Natural killer cell (primary cell): ENCODE data around the gene WBP2. TPM values are rescaled to one million over a fixed set of nuclear protein-coding genes. Genes with fewer than 3 reads are reported as not detected.

ENCODE experiments used
- ATAC-seq, 3 donors: fragments of 150-1000 bp in 2 of 3; fragments of 200-7000 bp in 1 of 3; cut with Tn5 transposase; 1 replicate in 1 of 3; 2 replicates in 2 of 3; pipeline ENCODE4 v1.10.0; 2021; ENCODE audit warnings: mild to moderate bottlenecking in 2 of 3, moderate library complexity in 2 of 3
- DNase-seq, 2 donors: peaks; one replicate each; pipeline versions ENCODE4 v3.0.0 to v3.0.0-alpha.2; 2013 to 2021; ENCODE audit warnings: mixed read lengths in 1 of 2
- H3K27ac ChIP-seq: one replicate; pipeline ENCODE4 v1.5.1; 2013; ENCODE audit warnings: mild to moderate bottlenecking, low read length
- H3K27me3 ChIP-seq: one replicate; pipeline ENCODE4 v1.6.1; 2013; ENCODE audit warnings: low read length; ENCODE audit not compliant: control insufficient read depth, insufficient read depth
- H3K36me3 ChIP-seq: one replicate; pipeline ENCODE4 v1.6.1; 2013; ENCODE audit warnings: low read length; ENCODE audit not compliant: control insufficient read depth, insufficient read depth
- H3K4me1 ChIP-seq: one replicate; pipeline ENCODE4 v1.6.1; 2013; ENCODE audit warnings: low read length; ENCODE audit not compliant: control insufficient read depth, insufficient read depth
- H3K4me3 ChIP-seq: one replicate; pipeline ENCODE4 v1.5.1; 2013; ENCODE audit warnings: low read length
- H3K9me3 ChIP-seq: one replicate; pipeline ENCODE4 v1.6.1; 2013; ENCODE audit warnings: low read length; ENCODE audit not compliant: control insufficient read depth, insufficient read depth
- H3K27ac Mint-ChIP-seq, 2 donors: one replicate each; pipeline ENCODE4 v1.8.0; 2022; ENCODE audit warnings: mild to moderate bottlenecking in 2 of 2, mixed read lengths in 2 of 2, moderate library complexity in 1 of 2
- H3K27me3 Mint-ChIP-seq, 2 donors: one replicate each; pipeline ENCODE4 v1.8.0; 2022; ENCODE audit warnings: low read depth in 2 of 2, mixed read lengths in 2 of 2
- H3K36me3 Mint-ChIP-seq: one replicate; pipeline ENCODE4 v1.8.0; 2022; ENCODE audit warnings: mixed read lengths
- H3K4me1 Mint-ChIP-seq, 2 donors: one replicate each; pipeline ENCODE4 v1.8.0; 2022; ENCODE audit warnings: mixed read lengths in 2 of 2
- H3K4me3 Mint-ChIP-seq: one replicate; pipeline ENCODE4 v1.8.0; 2022; ENCODE audit warnings: mild to moderate bottlenecking, moderate library complexity, mixed read lengths
- H3K9me3 Mint-ChIP-seq, 2 donors: one replicate each; pipeline ENCODE4 v1.8.0; 2022; ENCODE audit warnings: mixed read lengths in 2 of 2
- WGBS: methylation state at CpG from one replicate; pipeline ENCODE4 v1.1.7; 2013; ENCODE audit warnings: missing lambda C conversion rate; ENCODE audit not compliant: insufficient coverage; 5-methylcytosine and 5-hydroxymethylcytosine counted together
- intact Hi-C: fragments of 100-400 bp; cut with micrococcal nuclease; formaldehyde crosslinking; loops from one replicate; pipeline ENCODE4 v1.14.2; 2022
- total RNA-seq, 4 donors: library from RNA; stranded (reverse); fragments of 120-200 nt in 1 of 4; gene quantifications; one replicate each; pipeline versions ENCODE4 v1.2.3 to v1.2.4, GENCODE V29; 2013 to 2022
- TF ChIP-seq, protein P1 (sequence below): fragments of 200-600 bp; IDR thresholded peaks from one replicate; pipeline ENCODE4 v1.8.0; 2022; ENCODE audit warnings: antibody characterized with exemption

WBP2 gene
- total RNA-seq, 3 donors from 2014 or later (not counting 1 experiment from before 2014, with no cell fraction given) = 81.1 to 106 (median 95.2) TPM

GRCh38 chr17:75898791-75899190 is 43.7 kb upstream of the WBP2 start:
- no peak overlapping the region for H3K27ac ChIP-seq
- Mint-ChIP-seq H3K36me3 (no peaks in the 10 kb centered on the region), H3K27ac (no peak overlapping the region), H3K4me3 (peak overlapping the region; percentile 25), H3K27me3 (no peaks in the 10 kb centered on the region), H3K4me1 (peaks cover 21 to 22% of the 10 kb centered on the region in 2 donors), H3K9me3 (no peaks in the 10 kb centered on the region)
- DNase-seq = no peak
- no peaks in the 10 kb centered on the region for H3K27me3 ChIP-seq
- H3K36me3 ChIP-seq = peaks cover 39% of the 10 kb centered on the region
- no peaks in the 10 kb centered on the region for H3K9me3 ChIP-seq
- TF ChIP-seq, protein P1, sequence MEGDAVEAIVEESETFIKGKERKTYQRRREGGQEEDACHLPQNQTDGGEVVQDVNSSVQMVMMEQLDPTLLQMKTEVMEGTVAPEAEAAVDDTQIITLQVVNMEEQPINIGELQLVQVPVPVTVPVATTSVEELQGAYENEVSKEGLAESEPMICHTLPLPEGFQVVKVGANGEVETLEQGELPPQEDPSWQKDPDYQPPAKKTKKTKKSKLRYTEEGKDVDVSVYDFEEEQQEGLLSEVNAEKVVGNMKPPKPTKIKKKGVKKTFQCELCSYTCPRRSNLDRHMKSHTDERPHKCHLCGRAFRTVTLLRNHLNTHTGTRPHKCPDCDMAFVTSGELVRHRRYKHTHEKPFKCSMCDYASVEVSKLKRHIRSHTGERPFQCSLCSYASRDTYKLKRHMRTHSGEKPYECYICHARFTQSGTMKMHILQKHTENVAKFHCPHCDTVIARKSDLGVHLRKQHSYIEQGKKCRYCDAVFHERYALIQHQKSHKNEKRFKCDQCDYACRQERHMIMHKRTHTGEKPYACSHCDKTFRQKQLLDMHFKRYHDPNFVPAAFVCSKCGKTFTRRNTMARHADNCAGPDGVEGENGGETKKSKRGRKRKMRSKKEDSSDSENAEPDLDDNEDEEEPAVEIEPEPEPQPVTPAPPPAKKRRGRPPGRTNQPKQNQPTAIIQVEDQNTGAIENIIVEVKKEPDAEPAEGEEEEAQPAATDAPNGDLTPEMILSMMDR = no peak
- 97% methylated on average over 16 of the region's 16 CpGs for WGBS
- H3K4me3 ChIP-seq = no peak overlapping the region
- peaks cover 26% of the 10 kb centered on the region for H3K4me1 ChIP-seq
- intact Hi-C loops = no loop called here
- no peak for ATAC-seq

GRCh38 chr17:75898065-75898464 is 42.9 kb upstream of the WBP2 start:
- H3K9me3 ChIP-seq = no peaks in the 10 kb centered on the region
- WGBS = 94% methylated on average over 8 of the region's 8 CpGs
- H3K4me3 Mint-ChIP-seq = peak overlapping the region; percentile 73
- peaks cover 24% of the 10 kb centered on the region for H3K4me1 ChIP-seq
- H3K27me3 Mint-ChIP-seq = no peaks in the 10 kb centered on the region
- no peak overlapping the region for H3K4me3 ChIP-seq
- H3K9me3 Mint-ChIP-seq = no peaks in the 10 kb centered on the region
- TF ChIP-seq, protein P1 = no peak
- ATAC-seq = no peak
- no peak for DNase-seq
- intact Hi-C loops = no loop called here
- H3K27ac Mint-ChIP-seq = peak overlapping the region in 1 of 2 donors; percentile 77
- H3K36me3 Mint-ChIP-seq = no peaks in the 10 kb centered on the region
- H3K27ac ChIP-seq = no peak overlapping the region
- peaks cover 23 to 26% of the 10 kb centered on the region in 2 donors for H3K4me1 Mint-ChIP-seq
- peaks cover 39% of the 10 kb centered on the region for H3K36me3 ChIP-seq
- no peaks in the 10 kb centered on the region for H3K27me3 ChIP-seq

- Histone ChIP-seq H3K27me3 (no peaks in the 10 kb centered on the region), H3K27ac (peak overlapping the region; percentile 71), H3K4me1 (peaks cover 24% of the 10 kb centered on the region), H3K4me3 (peak overlapping the region; percentile 55), H3K9me3 (no peaks in the 10 kb centered on the region), H3K36me3 (peaks cover 39% of the 10 kb centered on the region)
- Mint-ChIP-seq H3K4me1 (peaks cover 23 to 26% of the 10 kb centered on the region in 2 donors), H3K4me3 (peak overlapping the region; percentile 73), H3K27ac (peak overlapping the region; percentile 77 to 84), H3K9me3 (no peaks in the 10 kb centered on the region), H3K36me3 (no peaks in the 10 kb centered on the region), H3K27me3 (no peaks in the 10 kb centered on the region)
- TF ChIP-seq, protein P1 = no peak
- intact Hi-C loops = no loop called here
- DNase-seq = no peak
- ATAC-seq = no peak
- 70% methylated on average over 37 of the region's 37 CpGs for WGBS
Observed at GRCh38 chr17:75897160-75898019, 42.3 kb upstream of the WBP2 start.
